Thyroid gland (tissue), 4 donors: ENCODE measurements around the gene ASPG.

Experiments used
- CTCF ChIP-seq, 6 experiments: fragments of 200-600 bp in 3 of 6; fragments of 450-650 bp in 3 of 6; sonication (generic) in 3 of 6; IDR thresholded peaks; one replicate each; pipeline ENCODE4 v1.5.1; 2016 to 2019; ENCODE audit warnings: antibody characterized with exemption in 6 of 6, mild to moderate bottlenecking in 2 of 6, inconsistent platforms in 1 of 6, moderate library complexity in 1 of 6
- POLR2A ChIP-seq, 2 donors: fragments of 450-650 bp; IDR thresholded peaks; one replicate each; pipeline ENCODE4 v1.6.1; 2017; ENCODE audit warnings: antibody characterized with exemption in 2 of 2, mild to moderate bottlenecking in 2 of 2, moderate library complexity in 1 of 2

- TF ChIP-seq CTCF (IDR thresholded peaks at IDR 0.05) (no peak), POLR2A (IDR thresholded peaks at IDR 0.05) (no peak)
Observed at GRCh38 chr14:104164512-104164911, 79.0 kb downstream of the ASPG start.
